Measurements from ENCODE around the gene RHBDD3. TPM values are rescaled to one million over a fixed set of nuclear protein-coding genes. Genes with fewer than 3 reads are reported as not detected.

RHBDD3 gene
- total RNA-seq, 1 donor from 2014 or later: 64.9 TPM

- no peak for DNase-seq (ENCODE audit: low read depth, low spot score)
- no peak for TF ChIP-seq CTCF (conservative IDR thresholded peaks at IDR 0.05)
- Mint-ChIP-seq H3K27ac (ENCODE audit: unreplicated experiment) (no peak overlapping the region), H3K27me3 (ENCODE audit: low read depth) (no peaks in the 10 kb centered on the region), H3K9me3 (no peaks in the 10 kb centered on the region), H3K4me3 (peak overlapping the region; percentile 18), H3K4me1 (no peaks in the 10 kb centered on the region), H3K36me3 (ENCODE audit: low read depth) (no peaks in the 10 kb centered on the region)
Measured at GRCh38 chr22:29258407-29259252, 9.2 kb downstream of the RHBDD3 start.

DNA sequence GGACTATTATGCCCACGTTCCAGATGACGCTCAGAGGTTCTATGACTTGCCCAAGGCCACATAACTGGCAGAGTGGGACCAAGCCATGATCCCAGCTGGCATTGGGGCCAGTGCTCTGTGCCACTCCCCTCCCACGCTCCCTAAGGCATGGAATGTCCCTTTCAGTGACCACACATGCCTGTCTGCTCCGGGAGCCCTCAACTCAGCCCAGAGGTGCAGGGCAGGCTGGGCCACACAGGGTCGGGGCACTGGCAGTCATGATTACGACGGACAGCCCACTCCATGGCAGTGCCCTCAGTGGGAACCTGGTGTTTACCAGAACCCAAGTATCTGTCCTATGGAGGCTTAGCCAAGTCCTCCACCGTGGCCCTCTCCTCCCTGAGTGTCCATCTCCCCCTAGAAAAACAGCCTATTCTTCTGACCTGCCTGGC is 10.0 kb downstream of the RHBDD3 start:
- Mint-ChIP-seq H3K9me3 (no peaks in the 10 kb centered on the region), H3K4me1 (no peaks in the 10 kb centered on the region), H3K36me3 (ENCODE audit: low read depth) (no peaks in the 10 kb centered on the region), H3K27me3 (ENCODE audit: low read depth) (no peaks in the 10 kb centered on the region), H3K4me3 (peak overlapping the region; percentile 18), H3K27ac (ENCODE audit: unreplicated experiment) (no peak overlapping the region)
- TF ChIP-seq CTCF (conservative IDR thresholded peaks at IDR 0.05): no peak
- DNase-seq (ENCODE audit: low read depth, low spot score): no peak

DNA sequence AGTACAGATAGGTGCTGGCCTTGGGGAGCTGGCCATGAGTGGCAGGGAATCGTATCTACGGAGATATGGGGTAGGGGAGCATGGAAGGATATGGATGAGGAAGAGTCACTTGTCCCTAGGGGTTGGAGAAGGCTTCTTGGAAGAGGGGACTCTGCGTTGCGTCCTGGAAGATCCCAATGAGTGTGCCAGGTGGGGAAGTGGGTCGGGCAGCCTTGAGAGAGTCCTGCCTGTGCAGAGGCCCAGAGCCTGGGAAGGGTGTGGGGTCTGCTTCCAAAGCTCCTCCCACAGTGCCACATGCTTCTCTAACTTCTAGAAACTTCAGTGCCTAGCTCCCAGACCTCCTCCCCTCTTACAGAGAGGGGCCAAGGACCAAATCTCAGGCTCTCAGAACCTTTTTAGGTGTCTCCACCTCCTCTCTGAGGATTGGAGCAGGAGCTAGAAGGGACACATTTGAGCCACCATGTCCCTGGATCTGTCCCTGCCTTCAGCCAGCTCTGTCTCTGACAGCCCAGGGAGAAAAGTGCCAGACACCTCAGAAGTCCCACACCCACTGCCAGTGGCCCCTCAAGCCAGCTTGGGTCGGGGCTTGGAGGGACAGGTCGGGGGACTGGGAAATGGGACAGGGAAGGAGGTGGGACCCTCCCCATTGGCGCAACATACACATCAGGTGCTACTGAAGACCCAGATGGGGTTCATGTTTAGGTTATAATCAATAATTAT is 11.0 kb downstream of the RHBDD3 start:
- H3K4me3 Mint-ChIP-seq: no peak overlapping the region
- no peaks in the 10 kb centered on the region for H3K4me1 Mint-ChIP-seq
- H3K36me3 Mint-ChIP-seq (ENCODE audit: low read depth): no peaks in the 10 kb centered on the region
- no peak overlapping the region for H3K27ac Mint-ChIP-seq (ENCODE audit: unreplicated experiment)
- no peaks in the 10 kb centered on the region for H3K27me3 Mint-ChIP-seq (ENCODE audit: low read depth)
- TF ChIP-seq CTCF (conservative IDR thresholded peaks at IDR 0.05): no peak
- DNase-seq (ENCODE audit: low read depth, low spot score): no peak
- H3K9me3 Mint-ChIP-seq: no peaks in the 10 kb centered on the region

DNA sequence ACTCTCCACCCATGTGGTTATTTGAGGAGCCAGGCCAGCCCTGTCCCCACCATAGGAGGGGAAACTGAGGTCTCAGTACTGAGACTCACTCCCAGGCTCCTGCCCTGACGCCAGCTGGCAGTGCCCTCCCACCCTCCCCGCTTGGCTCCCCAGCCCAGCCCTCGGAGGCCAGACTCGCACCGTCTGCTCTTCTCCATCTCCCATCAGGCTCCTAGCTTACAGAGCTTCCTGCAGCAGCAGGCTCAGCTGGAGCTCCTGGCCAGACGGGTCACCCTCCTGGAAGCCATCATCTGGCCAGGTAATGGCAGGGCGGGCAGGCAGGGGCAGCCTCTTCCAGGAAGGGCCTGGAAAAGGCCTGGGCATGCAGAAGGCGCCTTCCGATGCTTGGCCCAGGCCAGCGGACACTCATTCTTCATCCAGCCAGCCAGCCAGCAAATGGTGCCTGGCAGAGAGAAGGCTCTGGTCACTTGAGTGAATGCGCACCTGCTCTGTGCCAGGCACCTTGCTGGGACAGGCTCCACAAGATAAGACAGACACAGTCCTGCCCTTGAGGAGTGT is 12.6 kb downstream of the RHBDD3 start:
- TF ChIP-seq CTCF (conservative IDR thresholded peaks at IDR 0.05): no peak
- Mint-ChIP-seq H3K27ac (ENCODE audit: unreplicated experiment) (no peak overlapping the region), H3K4me3 (no peak overlapping the region), H3K36me3 (ENCODE audit: low read depth) (no peaks in the 10 kb centered on the region), H3K27me3 (ENCODE audit: low read depth) (no peaks in the 10 kb centered on the region), H3K4me1 (no peaks in the 10 kb centered on the region), H3K9me3 (no peaks in the 10 kb centered on the region)
- no peak for DNase-seq (ENCODE audit: low read depth, low spot score)

GRCh38 chr22:29254286-29254660 is 13.5 kb downstream of the RHBDD3 start:
- H3K4me1 Mint-ChIP-seq: no peaks in the 10 kb centered on the region

More at GRCh38 chr22:29254286-29254660, 13.5 kb downstream of the RHBDD3 start:
- no peaks in the 10 kb centered on the region for H3K27me3 Mint-ChIP-seq (ENCODE audit: low read depth)
- H3K9me3 Mint-ChIP-seq: no peaks in the 10 kb centered on the region
- no peak overlapping the region for H3K27ac Mint-ChIP-seq (ENCODE audit: unreplicated experiment)
- no peak for TF ChIP-seq CTCF (conservative IDR thresholded peaks at IDR 0.05)
- DNase-seq (ENCODE audit: low read depth, low spot score): no peak
- H3K4me3 Mint-ChIP-seq: no peak overlapping the region
- H3K36me3 Mint-ChIP-seq (ENCODE audit: low read depth): no peaks in the 10 kb centered on the region

Measured in neural crest cell (in vitro differentiated cells).